HG03457 (cell line): ENCODE data around the gene GZF1.

Experiments used
- ATAC-seq: cut with Tn5 transposase; IDR thresholded peaks from one replicate; pipeline ENCODE4 v1.9.1; 2021; ENCODE audit warnings: moderate number of reproducible peaks; ENCODE audit not compliant: unreplicated experiment

GZF1 gene

GRCh38 chr20:23404196-23404595 lies 42.2 kb downstream of the GZF1 start:
- ATAC-seq, result no peak

DNA sequence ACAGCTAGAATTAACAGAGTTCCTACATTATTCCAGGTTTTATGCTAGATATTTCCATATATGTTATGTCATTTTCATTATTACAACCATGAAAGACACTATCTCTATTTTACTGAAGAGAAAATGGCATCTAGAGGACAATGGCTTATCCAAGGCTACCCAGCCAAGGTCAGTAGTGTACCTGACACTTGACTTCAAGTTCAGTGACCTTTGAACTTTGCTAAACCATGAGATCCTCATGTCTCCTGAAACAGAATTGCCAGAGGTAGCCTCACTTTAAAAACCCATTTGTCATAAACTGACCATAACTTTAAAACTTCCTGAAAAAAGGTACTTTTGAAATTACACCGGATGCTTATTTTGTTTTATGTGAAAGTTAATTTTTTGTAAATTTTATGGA lies 44.9 kb downstream of the GZF1 start:
- ATAC-seq, result no peak

- peak; percentile 95 for ATAC-seq
Measured at GRCh38 chr20:23407781-23408464, 45.9 kb downstream of the GZF1 start.

DNA sequence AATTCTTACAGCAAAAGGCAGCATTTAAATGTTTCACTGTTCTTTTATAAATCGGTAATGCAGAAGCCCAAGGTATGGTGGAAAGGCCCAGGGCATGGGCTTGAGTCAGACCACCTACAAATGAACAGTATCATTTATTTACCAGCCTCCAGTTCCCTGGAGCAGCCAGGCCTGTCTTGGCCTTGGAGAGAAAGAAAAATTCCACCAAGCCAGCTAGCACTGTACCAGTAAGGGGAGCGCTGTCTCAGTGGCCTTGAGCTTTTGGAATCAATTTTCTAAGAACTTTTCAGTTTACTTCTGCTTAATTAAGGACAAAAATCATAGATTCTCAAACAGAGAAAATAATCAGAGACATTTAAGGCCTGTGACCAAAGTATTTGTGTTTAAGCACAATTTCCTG lies 47.0 kb downstream of the GZF1 start:
- ATAC-seq, result no peak

- ATAC-seq, result no peak
Measured at GRCh38 chr20:23409800-23410199, 47.8 kb downstream of the GZF1 start.

DNA sequence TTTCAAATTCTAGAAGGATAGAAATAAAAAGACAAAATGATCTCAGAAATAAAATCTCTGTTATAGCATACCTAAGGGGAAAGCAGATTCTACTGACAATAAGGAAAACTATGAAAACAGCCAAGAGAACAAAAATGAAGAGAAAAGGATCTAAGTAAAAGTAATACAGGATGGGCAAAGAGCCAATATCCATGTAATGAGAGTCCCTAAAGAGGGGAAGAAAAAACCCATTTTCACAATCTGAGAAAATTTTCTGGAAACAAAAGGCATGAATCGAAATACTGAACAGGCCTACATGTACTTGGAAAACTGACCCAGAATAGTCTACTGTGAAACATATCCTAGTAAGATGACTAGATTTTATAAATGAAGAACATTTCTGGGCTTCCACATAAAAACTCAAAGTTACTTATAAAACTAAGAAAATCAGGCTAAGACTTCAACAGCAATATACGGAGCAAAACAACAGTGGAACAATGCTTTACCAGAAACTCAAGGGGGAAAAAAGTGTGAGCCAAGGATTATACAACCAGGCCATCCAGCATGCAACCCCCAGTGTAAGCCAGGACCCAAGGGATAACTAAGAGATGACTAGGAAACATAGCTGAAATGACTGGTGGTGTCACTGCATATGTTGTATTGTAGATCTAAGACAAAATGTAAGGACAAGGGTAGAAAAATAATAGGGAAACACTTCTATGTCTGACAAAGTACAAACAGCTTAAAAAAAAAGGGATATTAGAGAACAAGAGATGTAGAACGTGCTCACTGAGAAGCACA lies 49.1 kb downstream of the GZF1 start:
- no peak for ATAC-seq

DNA sequence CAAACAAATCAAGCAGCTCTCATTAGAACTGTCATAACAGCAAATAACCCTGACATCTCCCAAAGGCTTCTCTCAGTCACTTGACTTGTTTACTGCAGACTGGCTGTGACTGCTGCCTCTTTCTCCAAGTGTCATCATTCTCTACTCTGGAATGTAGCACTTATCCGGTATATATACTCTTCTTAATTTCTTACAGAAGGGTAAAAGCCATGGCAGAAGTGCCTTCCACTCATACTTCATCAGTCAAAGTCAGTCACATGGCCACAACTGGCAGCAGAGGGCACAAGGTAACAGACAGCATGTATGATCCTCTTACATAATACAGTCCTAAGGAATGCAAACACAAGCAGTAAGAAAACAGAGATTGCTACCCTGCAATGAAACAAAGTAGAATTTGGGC lies 50.0 kb downstream of the GZF1 start:
- ATAC-seq, result no peak

DNA sequence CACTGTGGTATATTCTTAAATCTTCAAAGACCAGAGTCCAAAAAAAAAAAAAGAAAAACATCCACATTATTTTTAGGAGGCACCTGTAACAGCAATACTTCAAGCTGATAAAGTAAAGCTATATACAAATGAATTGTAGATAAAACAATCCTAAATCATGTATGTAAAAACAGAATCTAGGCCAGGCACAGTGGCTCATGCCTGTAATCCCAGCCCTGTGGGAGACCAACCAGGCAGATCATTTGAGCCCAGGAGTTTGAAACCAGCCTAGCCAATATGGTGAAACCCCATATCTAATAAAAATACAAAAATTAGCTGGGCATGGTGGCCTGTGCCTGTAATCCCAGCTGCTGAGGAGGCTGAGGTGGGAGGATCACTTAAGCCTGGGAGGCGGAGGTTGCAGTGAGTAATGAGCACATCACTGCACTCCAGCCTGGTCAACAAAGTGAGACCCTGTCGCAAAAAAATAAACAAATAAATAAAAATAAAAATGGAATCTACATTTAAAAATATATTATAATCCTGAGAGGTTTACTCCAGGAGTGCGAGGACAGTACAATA lies 52.0 kb downstream of the GZF1 start:
- no peak for ATAC-seq

DNA sequence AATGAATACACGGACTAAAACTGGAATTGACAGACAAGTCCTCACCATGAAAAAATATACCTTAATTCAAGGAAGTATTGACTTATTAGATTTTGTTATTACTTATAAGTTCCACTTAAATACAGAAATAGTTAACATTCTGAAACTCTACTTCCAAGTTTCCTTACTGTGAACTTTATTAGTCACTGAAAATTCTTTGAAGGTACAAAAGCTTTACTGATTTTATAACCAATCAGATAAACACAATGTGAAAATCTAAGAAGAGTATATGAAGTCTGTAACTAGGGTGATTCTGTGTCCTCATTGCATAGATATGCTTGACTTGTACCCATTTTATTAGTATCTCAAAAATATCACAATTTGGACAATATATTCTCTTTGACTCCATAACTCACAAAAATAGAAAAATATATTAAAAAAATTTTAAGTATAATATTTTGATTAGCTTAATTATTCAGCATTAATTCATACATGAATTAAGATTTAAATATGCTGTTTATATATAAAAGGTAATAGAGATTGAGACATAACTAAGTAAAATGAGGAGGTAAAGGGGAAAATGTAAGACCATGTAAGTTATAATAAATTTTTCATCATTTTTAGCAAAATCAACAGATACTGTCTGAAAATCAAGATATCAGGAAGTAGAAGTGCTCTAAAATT lies 52.7 kb downstream of the GZF1 start:
- no peak for ATAC-seq

DNA sequence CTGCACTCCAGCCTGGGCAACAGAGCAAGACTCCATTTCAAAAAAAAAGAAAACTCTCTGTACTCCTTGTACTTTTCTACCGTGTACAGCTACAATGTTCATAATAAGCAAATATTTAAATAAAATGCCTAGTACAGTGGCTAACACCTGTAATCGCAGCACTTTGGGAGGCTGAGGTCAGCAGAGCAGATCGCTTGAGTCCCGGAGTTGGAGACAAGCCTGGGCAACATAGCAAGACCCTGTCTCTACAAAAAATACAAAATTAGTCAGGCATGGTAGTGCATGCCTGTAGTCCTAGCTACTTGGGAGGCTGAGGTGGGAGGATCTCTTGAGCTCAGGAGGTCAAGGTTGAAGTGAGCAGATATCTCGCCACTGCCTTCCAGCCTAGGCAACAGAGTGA lies 53.6 kb downstream of the GZF1 start:
- no peak for ATAC-seq

DNA sequence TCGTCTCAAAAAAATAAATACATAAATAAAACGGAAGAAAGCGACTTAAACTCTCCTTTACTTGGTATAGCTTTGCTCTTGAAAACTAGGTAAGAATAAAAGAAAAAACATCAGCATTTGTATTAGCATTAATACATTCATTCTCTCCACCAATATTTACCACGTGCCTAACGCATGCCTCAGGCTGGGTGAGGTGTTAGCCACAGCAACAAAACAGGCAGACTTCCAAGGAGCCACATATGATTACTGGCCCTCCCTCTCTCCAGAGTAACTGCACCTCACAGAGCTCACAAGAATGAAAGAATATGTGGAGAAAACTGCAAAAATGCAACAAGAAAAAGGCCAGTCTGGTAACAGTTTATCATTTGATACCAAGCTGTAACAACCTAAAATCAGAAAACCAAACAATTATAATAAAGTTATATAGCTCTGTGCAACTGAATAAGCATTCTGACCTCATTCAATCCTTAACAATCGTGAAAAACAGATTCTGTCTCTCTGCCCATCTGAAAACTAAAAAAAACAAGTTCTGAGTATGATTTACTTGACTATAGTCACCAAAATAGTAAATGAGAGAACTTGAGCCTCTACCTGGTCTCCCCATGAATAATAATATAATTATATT lies 54.1 kb downstream of the GZF1 start:
- ATAC-seq, result no peak

GRCh38 chr20:23417861-23418260 lies 55.9 kb downstream of the GZF1 start:
- no peak for ATAC-seq

- ATAC-seq, result no peak
Measured at GRCh38 chr20:23419657-23419994, 57.6 kb downstream of the GZF1 start.

GRCh38 chr20:23419995-23420901 lies 58.3 kb downstream of the GZF1 start:
- ATAC-seq, result no peak

GRCh38 chr20:23420943-23421931 lies 59.3 kb downstream of the GZF1 start, which contains the start of gene NAPB:
Gene NAPB (minus strand): TSS chr20:23421488. CDS start chr20:23421402, 86 bp downstream.
- ATAC-seq, result peak; percentile 95
